WI38 (cell line): Measurements from ENCODE around the gene NRP1.
"Not testable (repeated sequence)": the region's sequence is repeated elsewhere in the genome, so short reads cannot be mapped to it uniquely, and the experiment has no call there.

Source experiments
- H3K4me3 ChIP-seq: 2 replicates; pipeline ENCODE4 v1.5.1; 2011; ENCODE audit warnings: low read depth, mild to moderate bottlenecking, control low read depth, low read length
- TF ChIP-seq, protein P1 (sequence below): IDR thresholded peaks from 2 replicates; pipeline ENCODE4 v1.5.1; 2012; ENCODE audit warnings: low read depth, mild to moderate bottlenecking, control low read depth, low read length

The NRP1 gene

DNA sequence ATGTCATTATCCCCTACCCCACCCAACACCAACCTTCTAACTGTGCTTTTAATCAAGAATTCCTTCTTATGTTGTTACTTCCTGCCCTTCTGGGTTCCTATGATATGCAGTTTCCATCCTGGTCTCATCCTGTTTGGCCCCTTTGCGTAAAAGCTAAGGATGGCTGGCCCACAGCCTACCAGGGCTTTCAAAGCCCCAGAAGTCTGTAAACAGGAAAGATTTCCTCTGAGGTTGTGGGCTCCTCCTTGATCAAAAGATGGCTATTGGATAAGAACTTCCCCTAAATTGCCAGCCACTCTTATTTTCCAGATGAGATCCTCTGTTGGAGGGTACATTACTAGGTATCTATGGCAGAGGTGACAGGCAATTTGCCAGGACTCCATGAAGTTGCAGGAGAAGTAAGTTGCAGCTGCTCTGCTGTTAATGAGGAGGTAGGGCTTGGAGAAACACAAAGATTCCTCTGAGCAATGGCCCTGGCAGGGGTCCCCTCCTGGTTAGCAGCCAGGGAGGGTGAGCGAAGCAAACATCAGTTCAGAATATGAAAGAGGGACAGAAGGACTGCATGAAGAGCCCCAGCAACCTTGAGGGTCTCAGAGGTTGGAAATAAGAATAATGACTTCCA is 32.1 kb downstream of the NRP1 start:
- TF ChIP-seq, protein P1, sequence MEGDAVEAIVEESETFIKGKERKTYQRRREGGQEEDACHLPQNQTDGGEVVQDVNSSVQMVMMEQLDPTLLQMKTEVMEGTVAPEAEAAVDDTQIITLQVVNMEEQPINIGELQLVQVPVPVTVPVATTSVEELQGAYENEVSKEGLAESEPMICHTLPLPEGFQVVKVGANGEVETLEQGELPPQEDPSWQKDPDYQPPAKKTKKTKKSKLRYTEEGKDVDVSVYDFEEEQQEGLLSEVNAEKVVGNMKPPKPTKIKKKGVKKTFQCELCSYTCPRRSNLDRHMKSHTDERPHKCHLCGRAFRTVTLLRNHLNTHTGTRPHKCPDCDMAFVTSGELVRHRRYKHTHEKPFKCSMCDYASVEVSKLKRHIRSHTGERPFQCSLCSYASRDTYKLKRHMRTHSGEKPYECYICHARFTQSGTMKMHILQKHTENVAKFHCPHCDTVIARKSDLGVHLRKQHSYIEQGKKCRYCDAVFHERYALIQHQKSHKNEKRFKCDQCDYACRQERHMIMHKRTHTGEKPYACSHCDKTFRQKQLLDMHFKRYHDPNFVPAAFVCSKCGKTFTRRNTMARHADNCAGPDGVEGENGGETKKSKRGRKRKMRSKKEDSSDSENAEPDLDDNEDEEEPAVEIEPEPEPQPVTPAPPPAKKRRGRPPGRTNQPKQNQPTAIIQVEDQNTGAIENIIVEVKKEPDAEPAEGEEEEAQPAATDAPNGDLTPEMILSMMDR: no peak
- H3K4me3 ChIP-seq: no peak overlapping the region

DNA sequence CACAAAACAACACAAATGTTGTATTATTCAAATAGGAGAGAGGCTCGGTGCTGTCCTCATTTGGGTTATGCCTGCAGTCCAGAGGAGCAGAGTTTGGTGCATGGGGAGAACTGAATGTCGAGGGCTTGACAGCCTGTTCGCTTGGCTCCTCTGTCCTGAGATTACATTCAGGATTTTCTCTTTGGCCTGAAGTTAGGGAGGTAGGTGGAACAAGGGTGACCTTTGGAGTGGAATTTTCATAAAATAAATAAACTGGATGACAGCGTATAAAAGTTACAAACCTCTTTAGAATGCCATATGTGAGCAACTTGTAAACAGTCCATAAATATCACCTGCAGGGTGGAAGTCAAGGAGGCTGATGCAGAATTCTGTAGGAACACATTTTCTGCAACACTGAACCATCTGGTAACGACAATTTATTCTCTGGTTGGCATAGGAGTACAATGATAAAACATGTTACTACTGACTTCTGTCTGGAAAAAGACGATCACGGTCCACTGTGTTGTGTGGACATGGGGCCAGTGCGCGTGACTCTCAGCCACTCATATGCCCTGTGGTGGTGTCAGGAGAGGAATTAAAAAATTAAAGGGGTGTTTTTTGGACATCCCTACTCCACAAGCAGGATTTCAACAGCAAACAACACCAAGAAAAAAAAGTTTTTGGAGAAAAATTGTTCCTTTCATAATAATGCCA is 33.2 kb downstream of the NRP1 start:
- TF ChIP-seq, protein P1: no peak

DNA sequence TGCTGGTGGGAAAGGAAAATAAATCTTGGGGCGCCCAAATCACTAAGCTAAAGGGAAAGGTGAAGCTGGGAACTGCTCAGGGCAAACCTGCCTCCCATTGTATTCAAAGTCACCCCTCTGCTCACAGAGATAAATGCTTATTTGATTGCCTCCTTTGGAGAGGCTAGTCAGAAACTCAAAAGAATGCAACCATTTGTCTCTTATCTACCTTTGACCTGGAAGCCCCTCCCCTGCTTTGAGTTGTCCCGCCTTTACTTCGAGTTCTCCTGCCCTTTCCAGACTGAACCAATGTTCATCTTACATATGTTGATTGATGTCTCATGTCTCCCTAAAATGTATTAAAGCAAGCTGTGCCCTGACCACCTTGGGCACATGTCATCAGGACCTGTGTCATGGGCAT is 33.9 kb downstream of the NRP1 start:
- H3K4me3 ChIP-seq: not testable (repeated sequence)

More for the DNA sequence above, 33.2 kb downstream of the NRP1 start:
- H3K4me3 ChIP-seq: no peak overlapping the region

DNA sequence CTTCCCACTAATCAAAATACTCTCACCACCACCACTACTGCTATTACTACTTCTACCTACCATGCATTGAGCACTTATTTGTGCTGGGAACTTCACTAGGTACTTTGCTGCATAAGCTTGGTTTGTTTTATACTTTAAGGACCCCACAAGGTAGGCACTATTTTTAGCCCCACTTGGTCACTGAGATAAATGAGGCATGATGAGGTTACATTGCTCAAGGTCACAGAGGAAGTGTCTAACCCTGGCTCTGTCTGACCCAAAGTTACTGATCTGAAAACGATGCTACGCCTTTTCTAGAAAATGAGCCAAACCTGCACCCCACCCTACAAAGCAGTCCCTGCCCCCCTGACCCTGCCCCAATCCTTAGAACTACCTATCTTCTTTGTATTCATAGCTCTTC is 35.6 kb downstream of the NRP1 start:
- H3K4me3 ChIP-seq: no peak overlapping the region
- TF ChIP-seq, protein P1: no peak

DNA sequence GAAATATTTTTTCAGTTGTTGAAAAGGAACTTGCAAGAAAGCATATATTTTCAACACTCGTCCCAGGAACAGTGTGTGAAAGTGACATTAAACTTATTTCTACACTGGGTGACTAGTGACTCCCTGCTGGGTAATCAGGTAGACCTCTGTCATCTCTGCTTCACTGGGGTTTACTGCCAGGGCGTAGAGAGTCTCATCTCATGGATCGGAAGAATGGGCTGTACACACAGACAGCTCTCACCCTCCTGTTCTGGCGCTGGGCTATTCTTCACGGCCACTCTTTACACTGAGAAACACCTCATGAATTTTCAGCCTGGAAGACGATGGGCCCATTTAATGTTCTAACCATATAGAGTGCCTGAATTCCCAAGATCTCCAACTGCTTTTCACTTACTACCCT is 36.4 kb downstream of the NRP1 start:
- no peak overlapping the region for H3K4me3 ChIP-seq
- TF ChIP-seq, protein P1: no peak

DNA sequence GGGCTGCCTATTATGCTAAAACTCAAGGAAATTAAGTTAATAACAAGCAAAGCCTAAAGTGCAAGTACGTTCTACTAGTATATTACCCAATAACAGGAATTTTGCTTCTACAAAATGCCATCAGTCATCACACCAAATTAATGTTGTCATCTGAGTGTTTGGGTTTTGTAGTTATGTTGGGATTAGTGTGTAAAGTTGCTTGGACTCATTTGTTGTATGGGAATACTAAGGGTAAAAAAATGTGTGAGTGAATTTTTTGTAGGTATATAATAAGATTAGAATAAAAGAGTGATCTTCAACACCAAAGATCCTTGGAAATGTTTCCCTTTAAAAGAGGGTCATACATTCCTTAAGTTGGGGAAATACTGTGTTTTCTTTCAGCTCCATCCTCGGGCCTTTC is 38.6 kb downstream of the NRP1 start:
- H3K4me3 ChIP-seq: no peak overlapping the region
- TF ChIP-seq, protein P1: no peak

DNA sequence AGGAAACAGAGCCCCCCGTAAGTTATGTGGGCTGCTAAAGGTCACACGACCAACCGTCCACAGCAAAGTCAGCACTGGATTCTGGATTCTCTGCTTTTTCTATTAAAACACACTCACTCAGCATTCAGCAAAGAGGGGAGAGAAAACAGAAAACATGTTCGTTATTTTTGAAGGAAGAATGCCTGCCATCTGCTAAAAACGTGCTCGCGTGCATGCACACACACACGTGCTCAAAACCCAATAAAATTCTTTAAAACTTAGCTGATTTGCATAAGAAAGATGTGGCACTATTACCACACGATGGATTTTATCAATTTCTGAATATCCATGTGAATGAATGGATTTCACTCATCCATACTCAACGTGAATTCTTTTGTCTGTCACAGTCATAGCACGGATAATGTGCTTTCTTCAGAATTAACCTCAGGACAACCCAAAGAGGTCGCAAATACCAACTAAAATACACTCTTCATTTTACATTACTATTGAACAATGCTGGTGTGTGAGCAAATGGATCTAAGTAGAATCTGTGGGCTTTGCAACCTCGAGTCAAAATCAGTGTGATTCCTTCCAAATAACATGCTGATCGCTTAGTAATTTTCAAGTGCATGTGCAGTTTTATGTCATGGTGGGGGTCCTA is 40.8 kb downstream of the NRP1 start:
- TF ChIP-seq, protein P1: no peak

More for the DNA sequence above, 40.8 kb downstream of the NRP1 start:
- H3K4me3 ChIP-seq: no peak overlapping the region
